ENCODE measurements around the gene DOCK2. TPM values are rescaled to one million over a fixed set of nuclear protein-coding genes. Genes with fewer than 3 reads are reported as not detected.

Gene DOCK2
- total and polyA plus RNA-seq, 2 of the 8 experiments (the other 6 are each of a cell fraction or from before 2014, with no cell fraction given) = 3.9 to 5.7 TPM

- TF ChIP-seq EZH2 (IDR thresholded peaks at IDR 0.05; ENCODE audit: low read depth, low read length, severe bottlenecking) = no peak
Measured at GRCh38 chr5:169938439-169938838, 301.4 kb downstream of the DOCK2 start (continued).
